NT2/D1 (cell line): ENCODE measurements around the gene ADAM22.

Source experiments
- DNase-seq: peaks from one replicate; pipeline ENCODE4 v3.0.0-alpha.2; 2011; ENCODE audit warnings: low read depth, low spot score
- H3K27me3 ChIP-seq: 2 replicates; pipeline ENCODE4 v1.6.0; 2011; ENCODE audit warnings: mild to moderate bottlenecking; ENCODE audit not compliant: insufficient read length, insufficient read depth
- H3K36me3 ChIP-seq: 2 replicates; pipeline ENCODE4 v1.6.1; 2011; ENCODE audit warnings: mild to moderate bottlenecking, low read length, mixed read lengths; ENCODE audit not compliant: insufficient read depth, insufficient read length
- H3K4me1 ChIP-seq: 2 replicates; pipeline ENCODE4 v1.5.1; 2011; ENCODE audit not compliant: insufficient read depth, insufficient read length
- H3K4me3 ChIP-seq: 2 replicates; pipeline ENCODE4 v1.5.1; 2011; ENCODE audit warnings: low read depth; ENCODE audit not compliant: insufficient read length
- H3K9ac ChIP-seq: 2 replicates; pipeline ENCODE4 v1.6.0; 2011; ENCODE audit warnings: low read depth; ENCODE audit not compliant: insufficient read length
- H3K9me3 ChIP-seq: 2 replicates; pipeline ENCODE4 v1.5.1; 2011; ENCODE audit warnings: mild to moderate bottlenecking, low read length; ENCODE audit not compliant: insufficient read depth
- SUZ12 ChIP-seq: IDR thresholded peaks from 2 replicates; pipeline ENCODE4 v1.6.1; 2011; ENCODE audit not compliant: insufficient read length, insufficient read depth; ENCODE audit errors: extremely low read depth
- YY1 ChIP-seq: IDR thresholded peaks from 2 replicates; pipeline ENCODE4 v1.6.1; 2011; ENCODE audit not compliant: insufficient read length, insufficient read depth
- ZNF274 ChIP-seq: IDR thresholded peaks from 2 replicates; pipeline ENCODE4 v1.6.1; 2011; ENCODE audit warnings: mild to moderate bottlenecking, low read depth, low read length

Gene ADAM22

DNA sequence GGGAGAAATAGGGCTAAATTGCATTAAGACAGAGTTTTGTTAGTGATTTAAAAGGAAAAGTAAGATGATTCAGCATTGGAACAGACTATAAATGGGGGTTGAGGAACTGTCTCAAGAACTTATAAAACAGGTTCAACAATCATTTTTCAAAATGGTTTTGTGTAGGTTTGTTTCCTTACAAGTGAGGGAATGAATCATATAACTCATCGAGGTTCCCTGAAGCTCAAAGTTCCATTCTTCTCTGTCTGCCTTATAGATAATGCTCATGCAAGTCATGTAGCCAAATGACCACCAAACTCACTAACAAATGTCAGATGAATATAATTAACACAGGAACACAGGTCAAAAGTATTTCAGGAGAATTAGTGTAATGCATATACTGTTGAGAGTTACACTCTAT is 27.7 kb downstream of the ADAM22 start:
- Histone ChIP-seq H3K9me3 (no peaks in the 10 kb centered on the region), H3K9ac (no peak overlapping the region), H3K4me1 (no peaks in the 10 kb centered on the region), H3K4me3 (no peak overlapping the region), H3K27me3 (no peaks in the 10 kb centered on the region), H3K36me3 (no peaks in the 10 kb centered on the region)
- DNase-seq: no peak
- TF ChIP-seq ZNF274 (no peak), YY1 (no peak), SUZ12 (no peak)

DNA sequence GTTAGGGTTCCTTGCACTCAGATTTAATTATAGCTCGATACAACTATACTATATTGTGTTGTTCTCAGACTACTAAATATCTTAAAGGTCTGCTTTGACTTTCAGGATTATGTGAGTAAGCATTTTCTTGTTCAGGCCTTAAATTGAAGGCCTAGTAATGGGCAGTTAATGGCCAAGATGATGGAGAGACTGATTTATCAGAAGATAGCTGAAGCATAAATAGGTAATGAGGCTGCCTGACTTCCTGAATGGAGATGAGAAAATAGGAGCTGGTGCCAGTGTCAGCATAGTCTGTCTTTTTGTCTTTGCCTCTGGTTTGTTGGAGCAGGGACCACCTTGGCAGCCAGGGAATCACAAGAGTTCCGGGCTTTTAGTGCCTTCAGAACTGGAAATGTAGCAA is 32.2 kb downstream of the ADAM22 start:
- Histone ChIP-seq H3K4me1 (no peaks in the 10 kb centered on the region), H3K9ac (no peak overlapping the region), H3K36me3 (no peaks in the 10 kb centered on the region), H3K4me3 (no peak overlapping the region), H3K9me3 (no peaks in the 10 kb centered on the region), H3K27me3 (no peaks in the 10 kb centered on the region)
- DNase-seq: no peak
- TF ChIP-seq YY1 (no peak), SUZ12 (no peak), ZNF274 (no peak)

DNA sequence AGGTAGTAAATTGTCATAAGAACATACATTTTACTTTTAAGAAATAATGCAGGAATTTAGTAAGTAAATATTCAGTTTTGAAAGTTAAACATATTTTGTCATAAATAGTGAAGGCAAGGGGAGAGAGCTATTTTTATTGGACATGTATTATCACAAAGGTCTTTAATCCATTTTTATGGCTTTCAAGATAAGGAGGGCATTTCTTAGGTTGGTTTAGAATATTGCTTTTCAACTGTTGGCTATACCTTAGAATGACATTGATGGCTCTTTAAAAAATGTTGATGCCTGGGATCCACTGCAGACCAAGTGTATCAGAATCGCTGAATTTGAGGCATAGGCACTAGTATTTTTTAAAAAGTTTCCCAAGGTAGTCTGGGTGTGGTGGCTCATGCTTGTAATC is 34.0 kb downstream of the ADAM22 start:
- no peaks in the 10 kb centered on the region for H3K9me3 ChIP-seq
- H3K36me3 ChIP-seq: no peaks in the 10 kb centered on the region
- H3K9ac ChIP-seq: no peak overlapping the region
- DNase-seq: no peak
- TF ChIP-seq ZNF274 (no peak), YY1 (no peak)
- no peak overlapping the region for H3K4me3 ChIP-seq
- no peaks in the 10 kb centered on the region for H3K27me3 ChIP-seq
- H3K4me1 ChIP-seq: no peaks in the 10 kb centered on the region

DNA sequence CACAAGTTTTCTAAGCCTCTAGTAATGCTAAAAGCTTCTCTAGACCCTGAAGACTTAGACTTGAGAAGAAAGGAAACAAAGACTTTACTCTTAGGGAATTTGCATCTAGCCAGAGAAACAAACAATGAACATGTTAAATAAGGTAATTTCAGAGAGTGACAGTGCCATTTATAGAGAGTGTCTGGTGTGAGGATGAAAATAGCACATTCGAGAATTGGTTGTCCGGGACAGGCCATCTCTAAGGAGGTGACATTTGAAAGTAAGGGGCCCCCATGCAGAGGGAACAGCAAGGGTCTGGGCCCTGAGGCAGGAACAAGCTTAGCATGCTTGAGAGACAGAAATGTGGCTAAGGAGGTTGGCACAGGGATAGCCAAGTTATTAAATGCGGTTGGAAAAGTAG is 48.1 kb downstream of the ADAM22 start:
- Histone ChIP-seq H3K27me3 (no peaks in the 10 kb centered on the region), H3K4me3 (no peak overlapping the region), H3K9me3 (no peaks in the 10 kb centered on the region), H3K36me3 (no peaks in the 10 kb centered on the region), H3K4me1 (no peaks in the 10 kb centered on the region), H3K9ac (no peak overlapping the region)
- DNase-seq: no peak
- TF ChIP-seq YY1 (no peak), SUZ12 (no peak), ZNF274 (no peak)

DNA sequence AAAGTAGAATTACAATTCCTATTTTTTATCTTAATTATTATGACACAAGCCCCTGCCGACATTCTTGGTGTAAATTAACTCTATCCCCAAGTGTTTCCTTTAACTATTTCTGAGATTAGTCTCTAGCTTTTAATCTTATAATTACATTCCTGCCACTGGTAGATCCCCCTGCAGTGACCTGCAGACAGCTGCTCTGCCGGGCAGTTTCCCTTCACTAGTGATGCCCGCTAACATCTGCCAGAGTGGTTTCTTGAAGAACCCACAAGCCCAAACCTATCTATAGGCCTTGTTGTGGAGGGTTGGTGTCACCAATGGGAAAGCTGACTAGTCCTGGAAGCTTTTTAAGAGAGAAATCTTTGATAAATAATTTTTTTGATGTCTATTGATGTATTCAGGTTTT is 50.0 kb downstream of the ADAM22 start:
- TF ChIP-seq ZNF274: no peak
- TF ChIP-seq YY1: no peak
- TF ChIP-seq SUZ12: no peak
- no peaks in the 10 kb centered on the region for H3K9me3 ChIP-seq
- H3K4me1 ChIP-seq: no peaks in the 10 kb centered on the region
- H3K9ac ChIP-seq: no peak overlapping the region
- no peaks in the 10 kb centered on the region for H3K27me3 ChIP-seq
- H3K4me3 ChIP-seq: no peak overlapping the region
- H3K36me3 ChIP-seq: no peaks in the 10 kb centered on the region
- no peak for DNase-seq

DNA sequence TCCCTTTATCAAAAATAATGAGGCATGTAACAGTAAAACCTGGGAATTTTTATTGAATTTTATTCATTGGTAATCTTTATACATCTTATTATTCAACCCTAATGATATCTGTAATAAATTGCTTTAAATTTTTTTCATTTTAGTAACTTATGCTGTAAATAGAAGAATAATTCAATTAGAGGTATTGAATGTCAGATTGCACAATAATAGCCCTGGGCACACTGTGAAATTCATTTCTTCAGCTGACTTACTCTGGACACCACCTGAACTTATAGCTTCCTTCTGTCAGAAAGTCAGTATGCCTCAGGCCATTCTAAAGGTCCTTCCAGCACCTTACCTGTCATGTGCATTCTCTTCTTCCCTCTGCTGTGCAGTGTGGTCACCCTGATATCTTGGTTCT is 59.2 kb downstream of the ADAM22 start:
- H3K36me3 ChIP-seq: no peaks in the 10 kb centered on the region

DNA sequence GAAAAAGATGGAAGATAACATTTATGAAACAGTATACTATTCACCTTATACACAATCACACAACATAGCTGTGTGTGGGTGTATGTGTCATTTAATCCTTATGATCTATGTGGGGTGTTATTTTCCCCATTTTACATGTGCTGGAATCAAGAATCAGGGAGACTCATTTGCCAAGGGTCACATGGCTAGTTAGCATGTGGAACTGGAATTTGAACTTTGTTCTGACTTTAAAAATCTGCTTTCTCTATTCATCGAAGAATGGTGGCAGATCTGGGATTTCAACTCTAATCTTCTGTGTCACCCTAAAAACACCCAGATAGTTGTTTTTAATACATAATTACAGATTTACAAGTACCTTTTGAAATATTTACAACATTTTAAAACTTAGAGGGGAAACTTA is 65.2 kb downstream of the ADAM22 start:
- no peak for DNase-seq
- Histone ChIP-seq H3K9ac (no peak overlapping the region), H3K4me3 (no peak overlapping the region), H3K9me3 (no peaks in the 10 kb centered on the region), H3K36me3 (no peaks in the 10 kb centered on the region), H3K4me1 (no peaks in the 10 kb centered on the region), H3K27me3 (no peaks in the 10 kb centered on the region)
- TF ChIP-seq SUZ12 (no peak), ZNF274 (no peak), YY1 (no peak)

More for the DNA sequence above, 59.2 kb downstream of the ADAM22 start:
- no peak for DNase-seq
- no peak for TF ChIP-seq YY1
- no peak for TF ChIP-seq ZNF274
- no peak for TF ChIP-seq SUZ12
- no peaks in the 10 kb centered on the region for H3K4me1 ChIP-seq
- H3K9ac ChIP-seq: no peak overlapping the region
- H3K27me3 ChIP-seq: no peaks in the 10 kb centered on the region
- H3K4me3 ChIP-seq: no peak overlapping the region
- H3K9me3 ChIP-seq: no peaks in the 10 kb centered on the region

DNA sequence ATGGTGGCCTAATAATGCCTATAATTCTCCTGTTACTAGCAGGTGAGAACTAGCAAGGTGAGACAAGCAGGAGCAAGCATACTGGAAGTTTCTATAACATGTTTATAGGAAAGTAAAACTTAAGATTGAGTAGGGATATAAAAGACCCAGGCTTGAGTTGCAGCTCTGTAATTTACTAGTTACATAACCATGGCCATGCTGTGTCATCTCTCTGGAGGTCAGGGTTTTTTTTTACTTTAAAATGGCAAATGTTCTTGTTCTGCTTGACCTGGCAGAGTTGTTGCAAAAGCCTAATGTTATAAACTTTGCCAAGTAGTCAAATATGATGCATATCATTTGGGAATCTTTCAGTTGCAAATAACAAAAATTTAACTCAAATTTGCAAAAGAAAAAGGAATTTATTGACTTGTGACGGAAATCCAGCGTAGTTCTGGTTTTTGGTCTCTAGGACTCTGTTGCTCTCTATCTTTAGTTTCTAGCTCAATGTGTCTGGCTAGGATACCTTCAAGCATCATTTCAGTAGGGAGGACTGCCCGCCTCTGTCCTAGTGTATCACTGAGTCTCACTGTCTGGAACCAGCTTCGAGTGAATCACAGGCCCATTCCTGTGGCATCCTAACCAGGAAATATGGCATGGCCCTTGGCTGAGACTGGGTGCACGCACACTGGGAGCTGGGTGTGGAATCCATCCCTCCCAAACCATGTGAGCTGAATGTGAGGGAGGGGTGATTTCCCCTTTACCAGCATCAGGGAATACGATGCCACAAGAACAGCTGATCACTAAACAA is 67.9 kb downstream of the ADAM22 start:
- Histone ChIP-seq H3K27me3 (no peaks in the 10 kb centered on the region), H3K4me1 (no peaks in the 10 kb centered on the region), H3K4me3 (no peak overlapping the region), H3K9me3 (no peaks in the 10 kb centered on the region), H3K36me3 (no peaks in the 10 kb centered on the region), H3K9ac (no peak overlapping the region)
- no peak for TF ChIP-seq SUZ12
- TF ChIP-seq ZNF274: no peak
- TF ChIP-seq YY1: no peak
- DNase-seq: no peak
